AML-193 (cell line): ENCODE results near the gene EPN3.

Experiments
- DNase-seq, 2 experiments: peaks; one replicate each; lab custom pipeline; 2025; lab: John Stamatoyannopoulos, UW

EPN3 gene

GRCh38 chr17:50534979-50535326 is 2.4 kb downstream of the EPN3 start:
- no peak for DNase-seq

GRCh38 chr17:50535407-50535806 is 2.9 kb downstream of the EPN3 start:
- DNase-seq = no peak

- no peak for DNase-seq
These were observed 4.4 kb downstream of the EPN3 start for GRCh38 chr17:50536683-50537646.

GRCh38 chr17:50537721-50538548 is 5.4 kb downstream of the EPN3 start:
- DNase-seq = no peak

GRCh38 chr17:50538549-50539410 is 6.2 kb downstream of the EPN3 start:
- DNase-seq = no peak

- DNase-seq = no peak
These were observed 7.4 kb downstream of the EPN3 start for GRCh38 chr17:50539762-50540559.

- no peak for DNase-seq
These were observed 8.2 kb downstream of the EPN3 start for GRCh38 chr17:50540560-50541401.

GRCh38 chr17:50541402-50541715 is 8.8 kb downstream of the EPN3 start:
- no peak for DNase-seq

GRCh38 chr17:50541716-50542688 is 9.5 kb downstream of the EPN3 start:
- peak; percentile 70 to 87 for DNase-seq

- DNase-seq = no peak
These were observed 10.6 kb downstream of the EPN3 start for GRCh38 chr17:50542795-50543774.

GRCh38 chr17:50544516-50544915 is 12.0 kb downstream of the EPN3 start:
- no peak for DNase-seq

- no peak for DNase-seq
These were observed 12.8 kb downstream of the EPN3 start for GRCh38 chr17:50545311-50545710.

- no peak for DNase-seq
These were observed 14.1 kb downstream of the EPN3 start for GRCh38 chr17:50546701-50547034.

- peak; percentile 88 to 90 for DNase-seq
These were observed 14.7 kb downstream of the EPN3 start, which contains the start of gene SPATA20 for GRCh38 chr17:50547035-50547735. Gene SPATA20, plus strand, starts transcription at chr17:50547174. Its CDS starts 35 bp downstream, at chr17:50547209.

- no peak for DNase-seq
These were observed 15.2 kb downstream of the EPN3 start for GRCh38 chr17:50547736-50548083.

- no peak for DNase-seq
These were observed 16.3 kb downstream of the EPN3 start for GRCh38 chr17:50548831-50549230.

- no peak for DNase-seq
These were observed 16.9 kb downstream of the EPN3 start for GRCh38 chr17:50549256-50549941.
